ENCODE data around the gene RBMS3. TPM values are rescaled to one million over a fixed set of nuclear protein-coding genes. Genes with fewer than 3 reads are reported as not detected.

The RBMS3 gene
- total and polyA plus RNA-seq, 4 donors: 26.8 to 203 (median 94.8) TPM

GRCh38 chr3:29822071-29822470 lies 541.2 kb downstream of the RBMS3 start:
- ATAC-seq (ENCODE audit: low FRiP score) (no peak), DNase-seq (no peak)
- intact Hi-C loops (cut with DNase I): no loop called here
- Histone ChIP-seq H3K4me3 (ENCODE audit: low read length in 2 of 2) (no peak overlapping the region), H3K36me3 (ENCODE audit: control insufficient read depth in 1 of 2, insufficient read depth in 2 of 2, low read length in 1 of 2) (no peaks in the 10 kb centered on the region), H3K9me3 (ENCODE audit: control insufficient read depth, low read length) (no peaks in the 10 kb centered on the region), H3K4me1 (ENCODE audit: control insufficient read depth in 1 of 2, insufficient read depth in 2 of 2, low read length in 2 of 2) (peaks cover 0 to 7% of the 10 kb centered on the region in 2 donors), H3K27me3 (ENCODE audit: control insufficient read depth in 1 of 2, insufficient read depth in 2 of 2, low read length in 1 of 2) (no peaks in the 10 kb centered on the region), H3K27ac (ENCODE audit: low read depth in 1 of 2, low read length in 2 of 2) (no peak overlapping the region)

- 78 to 81% methylated on average over 1 of the region's 1 CpG for WGBS, 2 donors
- intact Hi-C loops (cut with DNase I): no loop called here
- H3K36me3 ChIP-seq (ENCODE audit: control insufficient read depth in 1 of 2, insufficient read depth in 2 of 2, low read length in 1 of 2): no peaks in the 10 kb centered on the region
Measured at GRCh38 chr3:29823233-29823632, 542.4 kb downstream of the RBMS3 start.

GRCh38 chr3:29826712-29827111 lies 545.8 kb downstream of the RBMS3 start:
- Histone ChIP-seq H3K9me3 (ENCODE audit: control insufficient read depth, low read length) (no peaks in the 10 kb centered on the region), H3K4me1 (ENCODE audit: control insufficient read depth in 1 of 2, insufficient read depth in 2 of 2, low read length in 2 of 2) (peaks cover 0 to 9% of the 10 kb centered on the region in 2 donors), H3K27ac (ENCODE audit: low read depth in 1 of 2, low read length in 2 of 2) (no peak overlapping the region), H3K4me3 (ENCODE audit: low read length in 2 of 2) (no peak overlapping the region), H3K36me3 (ENCODE audit: control insufficient read depth in 1 of 2, insufficient read depth in 2 of 2, low read length in 1 of 2) (no peaks in the 10 kb centered on the region), H3K27me3 (ENCODE audit: control insufficient read depth in 1 of 2, insufficient read depth in 2 of 2, low read length in 1 of 2) (no peaks in the 10 kb centered on the region)
- ATAC-seq (ENCODE audit: low FRiP score) (no peak), DNase-seq (no peak)
- intact Hi-C loops (cut with DNase I): no loop called here

More at GRCh38 chr3:29823233-29823632, 542.4 kb downstream of the RBMS3 start:
- Histone ChIP-seq H3K27me3 (ENCODE audit: control insufficient read depth in 1 of 2, insufficient read depth in 2 of 2, low read length in 1 of 2) (no peaks in the 10 kb centered on the region), H3K9me3 (ENCODE audit: control insufficient read depth, low read length) (no peaks in the 10 kb centered on the region), H3K27ac (ENCODE audit: low read depth in 1 of 2, low read length in 2 of 2) (no peak overlapping the region), H3K4me3 (ENCODE audit: low read length in 2 of 2) (no peak overlapping the region), H3K4me1 (ENCODE audit: control insufficient read depth in 1 of 2, insufficient read depth in 2 of 2, low read length in 2 of 2) (peaks cover 0 to 7% of the 10 kb centered on the region in 2 donors)
- ATAC-seq (ENCODE audit: low FRiP score) (no peak), DNase-seq (no peak)

- ATAC-seq (ENCODE audit: low FRiP score) (no peak), DNase-seq (no peak)
- intact Hi-C loops (cut with DNase I): no loop called here
- Histone ChIP-seq H3K27me3 (ENCODE audit: control insufficient read depth in 1 of 2, insufficient read depth in 2 of 2, low read length in 1 of 2) (no peaks in the 10 kb centered on the region), H3K9me3 (ENCODE audit: control insufficient read depth, low read length) (no peaks in the 10 kb centered on the region), H3K4me3 (ENCODE audit: low read length in 2 of 2) (no peak overlapping the region), H3K36me3 (ENCODE audit: control insufficient read depth in 1 of 2, insufficient read depth in 2 of 2, low read length in 1 of 2) (no peaks in the 10 kb centered on the region), H3K27ac (ENCODE audit: low read depth in 1 of 2, low read length in 2 of 2) (no peak overlapping the region), H3K4me1 (ENCODE audit: control insufficient read depth in 1 of 2, insufficient read depth in 2 of 2, low read length in 2 of 2) (peaks cover 0 to 2% of the 10 kb centered on the region in 2 donors)
Measured at GRCh38 chr3:29827756-29828155, 546.9 kb downstream of the RBMS3 start.

GRCh38 chr3:29829340-29829739 lies 548.5 kb downstream of the RBMS3 start:
- ATAC-seq (ENCODE audit: low FRiP score) (no peak), DNase-seq (no peak)
- no peaks in the 10 kb centered on the region for H3K36me3 ChIP-seq (ENCODE audit: control insufficient read depth in 1 of 2, insufficient read depth in 2 of 2, low read length in 1 of 2)
- no peaks in the 10 kb centered on the region for H3K9me3 ChIP-seq (ENCODE audit: control insufficient read depth, low read length)
- H3K4me1 ChIP-seq (ENCODE audit: control insufficient read depth in 1 of 2, insufficient read depth in 2 of 2, low read length in 2 of 2): peaks cover 0 to 2% of the 10 kb centered on the region in 2 donors
- intact Hi-C loops (cut with DNase I): no loop called here
- no peaks in the 10 kb centered on the region for H3K27me3 ChIP-seq (ENCODE audit: control insufficient read depth in 1 of 2, insufficient read depth in 2 of 2, low read length in 1 of 2)
- no peak overlapping the region for H3K4me3 ChIP-seq (ENCODE audit: low read length in 2 of 2)
- no peak overlapping the region for H3K27ac ChIP-seq (ENCODE audit: low read depth in 1 of 2, low read length in 2 of 2)
- 71 to 81% methylated on average over 3 of the region's 3 CpGs for WGBS, 2 donors

- H3K4me3 ChIP-seq (ENCODE audit: low read length in 2 of 2): no peak overlapping the region
- H3K27ac ChIP-seq (ENCODE audit: low read depth in 1 of 2, low read length in 2 of 2): no peak overlapping the region
- no peaks in the 10 kb centered on the region for H3K9me3 ChIP-seq (ENCODE audit: control insufficient read depth, low read length)
- H3K4me1 ChIP-seq (ENCODE audit: control insufficient read depth in 1 of 2, insufficient read depth in 2 of 2, low read length in 2 of 2): peaks cover 2% of the 10 kb centered on the region in 2 donors
- no peaks in the 10 kb centered on the region for H3K36me3 ChIP-seq (ENCODE audit: control insufficient read depth in 1 of 2, insufficient read depth in 2 of 2, low read length in 1 of 2)
- intact Hi-C loops (cut with DNase I): no loop called here
- H3K27me3 ChIP-seq (ENCODE audit: control insufficient read depth in 1 of 2, insufficient read depth in 2 of 2, low read length in 1 of 2): no peaks in the 10 kb centered on the region
- no peak for ATAC-seq (ENCODE audit: low FRiP score)
- 56 to 57% methylated on average over 2 of the region's 2 CpGs for WGBS, 2 donors
- DNase-seq: no peak
Measured at GRCh38 chr3:29850641-29851040, 569.8 kb downstream of the RBMS3 start.

GRCh38 chr3:29852767-29853166 lies 571.9 kb downstream of the RBMS3 start:
- intact Hi-C loops (cut with DNase I): no loop called here
- 91 to 96% methylated on average over 1 of the region's 1 CpG for WGBS, 2 donors
- Histone ChIP-seq H3K4me1 (ENCODE audit: control insufficient read depth in 1 of 2, insufficient read depth in 2 of 2, low read length in 2 of 2) (peaks cover 0 to 2% of the 10 kb centered on the region in 2 donors), H3K9me3 (ENCODE audit: control insufficient read depth, low read length) (no peaks in the 10 kb centered on the region), H3K36me3 (ENCODE audit: control insufficient read depth in 1 of 2, insufficient read depth in 2 of 2, low read length in 1 of 2) (no peaks in the 10 kb centered on the region), H3K27ac (ENCODE audit: low read depth in 1 of 2, low read length in 2 of 2) (no peak overlapping the region), H3K27me3 (ENCODE audit: control insufficient read depth in 1 of 2, insufficient read depth in 2 of 2, low read length in 1 of 2) (no peaks in the 10 kb centered on the region), H3K4me3 (ENCODE audit: low read length in 2 of 2) (no peak overlapping the region)
- ATAC-seq (ENCODE audit: low FRiP score) (no peak), DNase-seq (no peak)

GRCh38 chr3:29853841-29854397 lies 573.0 kb downstream of the RBMS3 start:
- no peaks in the 10 kb centered on the region for H3K9me3 ChIP-seq (ENCODE audit: control insufficient read depth, low read length)
- no peaks in the 10 kb centered on the region for H3K36me3 ChIP-seq (ENCODE audit: control insufficient read depth in 1 of 2, insufficient read depth in 2 of 2, low read length in 1 of 2)
- no peak overlapping the region for H3K4me3 ChIP-seq (ENCODE audit: low read length in 2 of 2)
- H3K27me3 ChIP-seq (ENCODE audit: control insufficient read depth in 1 of 2, insufficient read depth in 2 of 2, low read length in 1 of 2): no peaks in the 10 kb centered on the region
- no peak overlapping the region for H3K27ac ChIP-seq (ENCODE audit: low read depth in 1 of 2, low read length in 2 of 2)
- H3K4me1 ChIP-seq (ENCODE audit: control insufficient read depth in 1 of 2, insufficient read depth in 2 of 2, low read length in 2 of 2): peaks cover 2% of the 10 kb centered on the region in 2 donors
- intact Hi-C loops (cut with DNase I): no loop called here
- 90 to 96% methylated on average over 7 of the region's 7 CpGs for WGBS, 2 donors
- no peak for ATAC-seq (ENCODE audit: low FRiP score)
- no peak for DNase-seq

- ATAC-seq (ENCODE audit: low FRiP score): no peak
- Histone ChIP-seq H3K27me3 (ENCODE audit: control insufficient read depth in 1 of 2, insufficient read depth in 2 of 2, low read length in 1 of 2) (no peaks in the 10 kb centered on the region), H3K9me3 (ENCODE audit: control insufficient read depth, low read length) (no peaks in the 10 kb centered on the region), H3K27ac (ENCODE audit: low read depth in 1 of 2, low read length in 2 of 2) (no peak overlapping the region), H3K4me3 (ENCODE audit: low read length in 2 of 2) (no peak overlapping the region), H3K36me3 (ENCODE audit: control insufficient read depth in 1 of 2, insufficient read depth in 2 of 2, low read length in 1 of 2) (no peaks in the 10 kb centered on the region), H3K4me1 (ENCODE audit: control insufficient read depth in 1 of 2, insufficient read depth in 2 of 2, low read length in 2 of 2) (peaks cover 2% of the 10 kb centered on the region in 2 donors)
- intact Hi-C loops (cut with DNase I): no loop called here
- no peak for DNase-seq
Measured at GRCh38 chr3:29854821-29855220, 574.0 kb downstream of the RBMS3 start.
